Spleen (tissue), 7 donors: ENCODE measurements around the gene RGS1.

Experiments
- POLR2A ChIP-seq, 3 donors: fragments of 450-650 bp; IDR thresholded peaks; one replicate each; pipeline ENCODE4 v1.5.1; 2017; ENCODE audit warnings: antibody characterized with exemption in 3 of 3, mild to moderate bottlenecking in 1 of 3
- POLR2AphosphoS5 ChIP-seq, 3 donors: sonication (generic); formaldehyde crosslinking; IDR thresholded peaks; one replicate each; pipeline ENCODE4 v1.5.1; 2017; ENCODE audit warnings: antibody characterized with exemption in 3 of 3
- TF ChIP-seq, protein P1 (sequence below), 11 experiments: fragments of 200-600 bp in 7 of 11; fragments of 450-650 bp in 4 of 11; sonication (generic) in 4 of 11; IDR thresholded peaks in 8 of 11; conservative IDR thresholded peaks in 3 of 11; 1 replicate in 7 of 11; 2 replicates in 4 of 11; pipeline versions ENCODE4 v1.4.0 to v1.8.0; 2016 to 2021; ENCODE audit warnings: antibody characterized with exemption in 11 of 11, inconsistent platforms in 4 of 11, mild to moderate bottlenecking in 1 of 11
- donor health status: DM: no; HTN: no; CAD: no; lungs with moderate emphysema.
- donor health status: DM: no; HTN: no; CAD: no.
- donor health status: DM: no; HTN: no; CAD: no.

DNA sequence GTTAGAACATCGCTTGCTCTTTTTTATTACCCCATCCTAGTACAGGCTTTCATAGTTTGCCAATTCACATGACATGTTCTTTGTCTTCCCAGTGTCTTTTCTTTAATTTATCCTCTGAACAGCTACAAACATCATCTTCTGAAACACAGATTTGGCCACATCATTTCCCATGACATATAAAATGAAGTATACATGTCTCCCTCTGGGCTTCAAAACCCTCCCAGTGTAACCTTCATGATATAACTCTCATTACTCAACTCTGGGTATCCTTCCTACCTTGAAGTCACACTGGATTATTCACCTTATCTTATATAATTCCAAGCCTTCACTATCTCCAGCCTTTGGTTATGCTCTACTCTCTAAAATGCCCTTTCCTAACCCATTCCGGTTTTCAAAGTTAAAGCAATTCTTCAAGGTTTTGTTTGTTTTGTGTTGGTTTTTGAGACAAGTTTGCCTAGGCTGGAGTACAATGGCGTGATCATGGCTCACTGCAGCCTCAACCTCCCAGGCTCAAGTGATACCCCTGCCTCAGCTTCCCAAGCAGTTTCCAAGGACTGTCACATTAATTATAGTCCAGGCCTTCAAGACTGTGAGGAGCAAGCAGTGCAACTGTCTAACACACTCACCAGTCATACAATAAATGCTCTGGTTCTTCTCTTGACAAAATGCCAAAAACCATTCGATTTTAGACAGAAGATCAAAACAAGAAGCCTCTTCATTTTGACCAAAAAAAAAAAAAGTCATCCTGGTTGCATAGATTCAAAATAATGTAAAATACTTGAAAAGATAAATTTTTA is 5.8 kb downstream of the RGS1 start:
- TF ChIP-seq, protein P1, sequence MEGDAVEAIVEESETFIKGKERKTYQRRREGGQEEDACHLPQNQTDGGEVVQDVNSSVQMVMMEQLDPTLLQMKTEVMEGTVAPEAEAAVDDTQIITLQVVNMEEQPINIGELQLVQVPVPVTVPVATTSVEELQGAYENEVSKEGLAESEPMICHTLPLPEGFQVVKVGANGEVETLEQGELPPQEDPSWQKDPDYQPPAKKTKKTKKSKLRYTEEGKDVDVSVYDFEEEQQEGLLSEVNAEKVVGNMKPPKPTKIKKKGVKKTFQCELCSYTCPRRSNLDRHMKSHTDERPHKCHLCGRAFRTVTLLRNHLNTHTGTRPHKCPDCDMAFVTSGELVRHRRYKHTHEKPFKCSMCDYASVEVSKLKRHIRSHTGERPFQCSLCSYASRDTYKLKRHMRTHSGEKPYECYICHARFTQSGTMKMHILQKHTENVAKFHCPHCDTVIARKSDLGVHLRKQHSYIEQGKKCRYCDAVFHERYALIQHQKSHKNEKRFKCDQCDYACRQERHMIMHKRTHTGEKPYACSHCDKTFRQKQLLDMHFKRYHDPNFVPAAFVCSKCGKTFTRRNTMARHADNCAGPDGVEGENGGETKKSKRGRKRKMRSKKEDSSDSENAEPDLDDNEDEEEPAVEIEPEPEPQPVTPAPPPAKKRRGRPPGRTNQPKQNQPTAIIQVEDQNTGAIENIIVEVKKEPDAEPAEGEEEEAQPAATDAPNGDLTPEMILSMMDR (IDR thresholded peaks at IDR 0.05 in 8 of 11, conservative IDR thresholded peaks at IDR 0.05 in 3 of 11), result no peak
- TF ChIP-seq POLR2A (IDR thresholded peaks at IDR 0.05) (no peak), POLR2AphosphoS5 (IDR thresholded peaks at IDR 0.05) (peak in 1 of 3 donors; percentile 26)
